Duodenal mucosa (tissue), 2 donors: ENCODE results near the gene TAF1A.

Experiments used
- H3K27ac ChIP-seq: one replicate; pipeline ENCODE4 v1.7.0; 2013; ENCODE audit warnings: low read depth, low read length
- H3K27me3 ChIP-seq, 2 donors: one replicate each; pipeline ENCODE4 v1.7.0; 2013; ENCODE audit warnings: low read length in 2 of 2, control low read depth in 1 of 2; ENCODE audit not compliant: insufficient read depth in 2 of 2, control insufficient read depth in 1 of 2
- H3K36me3 ChIP-seq, 2 donors: one replicate each; pipeline ENCODE4 v1.7.0; 2013; ENCODE audit warnings: low read length in 2 of 2, control low read depth in 1 of 2; ENCODE audit not compliant: insufficient read depth in 2 of 2, control insufficient read depth in 1 of 2
- H3K4me1 ChIP-seq, 2 donors: one replicate each; pipeline ENCODE4 v1.7.0; 2013; ENCODE audit warnings: low read length in 2 of 2, control low read depth in 1 of 2; ENCODE audit not compliant: insufficient read depth in 2 of 2, control insufficient read depth in 1 of 2
- H3K4me3 ChIP-seq, 2 donors: one replicate each; pipeline ENCODE4 v1.7.0; 2013; ENCODE audit warnings: low read length in 2 of 2, low read depth in 1 of 2
- H3K9ac ChIP-seq, 2 donors: one replicate each; pipeline ENCODE4 v1.7.0; 2013; ENCODE audit warnings: low read length in 2 of 2, low read depth in 1 of 2
- H3K9me3 ChIP-seq, 2 donors: one replicate each; pipeline ENCODE4 v1.7.0; 2013; ENCODE audit warnings: low read length in 2 of 2, control low read depth in 1 of 2; ENCODE audit not compliant: control insufficient read depth in 1 of 2

Gene TAF1A

GRCh38 chr1:222561656-222562055 lies 28.1 kb downstream of the TAF1A start:
- H3K9ac ChIP-seq, result no peak overlapping the region
- no peaks in the 10 kb centered on the region for H3K9me3 ChIP-seq
- no peak overlapping the region for H3K4me3 ChIP-seq
- H3K4me1 ChIP-seq, result no peaks in the 10 kb centered on the region
- peaks cover 11 to 32% of the 10 kb centered on the region in 2 donors for H3K36me3 ChIP-seq
- no peaks in the 10 kb centered on the region for H3K27me3 ChIP-seq
- H3K27ac ChIP-seq, result no peak overlapping the region

- H3K27ac ChIP-seq, result no peak overlapping the region
- peaks cover 14 to 43% of the 10 kb centered on the region in 2 donors for H3K36me3 ChIP-seq
Observed at GRCh38 chr1:222557574-222557973, 32.2 kb downstream of the TAF1A start.

DNA sequence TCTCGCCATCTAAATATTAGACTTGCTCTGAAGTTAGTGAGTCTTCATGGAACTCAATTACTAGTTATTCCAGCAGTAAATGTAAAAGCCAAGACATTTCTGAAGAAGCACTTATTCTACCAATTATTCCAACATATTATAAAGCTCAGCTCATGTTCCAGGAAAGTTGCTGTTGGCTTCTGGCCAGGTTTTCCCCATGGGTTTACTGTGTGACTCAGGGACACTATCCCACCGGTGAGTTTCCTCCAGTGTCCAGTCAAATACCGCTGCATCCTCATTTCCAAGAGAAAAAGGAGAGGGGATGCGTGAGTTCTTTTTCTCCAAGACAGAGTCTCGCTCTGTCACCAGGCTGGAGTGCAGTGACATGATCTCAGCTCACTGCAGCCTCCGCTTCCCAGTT lies 32.6 kb downstream of the TAF1A start:
- no peaks in the 10 kb centered on the region for H3K27me3 ChIP-seq
- peaks cover 14 to 43% of the 10 kb centered on the region in 2 donors for H3K36me3 ChIP-seq
- H3K9ac ChIP-seq, result no peak overlapping the region
- H3K4me1 ChIP-seq, result no peaks in the 10 kb centered on the region
- no peaks in the 10 kb centered on the region for H3K9me3 ChIP-seq
- H3K27ac ChIP-seq, result no peak overlapping the region
- H3K4me3 ChIP-seq, result no peak overlapping the region

More at GRCh38 chr1:222557574-222557973, 32.2 kb downstream of the TAF1A start:
- Histone ChIP-seq H3K4me3 (no peak overlapping the region), H3K4me1 (no peaks in the 10 kb centered on the region), H3K9ac (no peak overlapping the region), H3K27me3 (no peaks in the 10 kb centered on the region), H3K9me3 (no peaks in the 10 kb centered on the region)

DNA sequence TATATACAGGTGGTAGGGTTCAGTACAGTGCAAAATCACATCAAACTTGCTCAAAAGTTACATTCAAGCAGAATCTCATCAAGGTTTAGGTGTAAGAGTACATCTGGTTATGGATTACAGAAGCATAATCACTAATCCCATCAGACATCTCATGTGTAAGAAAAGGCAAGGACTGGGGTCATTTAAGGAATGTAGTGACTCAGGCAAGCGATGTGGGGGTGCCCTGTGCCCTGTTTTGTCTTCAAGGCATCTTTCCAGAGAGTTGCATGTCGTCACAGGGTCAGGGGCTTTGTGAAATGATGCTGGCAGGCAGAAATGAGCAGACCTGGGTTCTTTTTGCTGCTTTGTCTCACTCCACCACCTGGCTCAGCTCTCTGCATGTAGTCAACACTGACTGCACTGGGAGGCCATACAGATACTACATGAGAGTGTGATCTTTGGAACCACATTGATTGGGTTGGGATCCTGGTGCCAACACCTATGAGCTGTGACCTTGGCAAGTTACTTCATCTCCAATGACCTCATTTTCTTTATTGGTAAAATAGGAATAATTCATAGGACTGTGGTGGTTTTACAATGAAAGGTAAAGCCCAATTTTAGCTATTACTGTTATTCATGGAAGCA lies 33.6 kb downstream of the TAF1A start:
- no peak overlapping the region for H3K27ac ChIP-seq
- H3K36me3 ChIP-seq, result peaks cover 14 to 38% of the 10 kb centered on the region in 2 donors
- no peaks in the 10 kb centered on the region for H3K4me1 ChIP-seq
- H3K9me3 ChIP-seq, result no peaks in the 10 kb centered on the region
- H3K27me3 ChIP-seq, result no peaks in the 10 kb centered on the region
- H3K9ac ChIP-seq, result no peak overlapping the region
- H3K4me3 ChIP-seq, result no peak overlapping the region

GRCh38 chr1:222554177-222554576 lies 35.6 kb downstream of the TAF1A start:
- Histone ChIP-seq H3K27ac (no peak overlapping the region), H3K9me3 (no peaks in the 10 kb centered on the region)

DNA sequence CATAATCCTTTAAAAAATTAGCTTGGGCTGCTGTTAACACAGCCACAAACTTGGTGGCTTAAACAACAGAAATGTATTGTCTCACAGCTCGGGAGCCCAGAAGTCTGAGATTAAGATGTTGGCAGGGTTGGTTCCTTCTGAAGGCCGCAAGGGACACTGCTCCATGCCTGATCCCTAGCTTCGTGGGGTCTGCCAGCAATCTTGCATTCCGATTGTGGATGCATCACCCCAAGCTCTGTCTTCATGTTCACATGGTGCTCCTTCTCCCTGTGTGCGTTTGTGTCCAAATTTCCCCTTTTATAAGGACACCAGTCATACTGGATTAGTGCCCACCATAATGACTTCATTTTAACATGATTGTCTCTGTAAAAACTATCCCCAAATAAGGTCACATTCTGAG lies 36.9 kb downstream of the TAF1A start:
- H3K9ac ChIP-seq, result no peak overlapping the region
- H3K27me3 ChIP-seq, result no peaks in the 10 kb centered on the region
- H3K27ac ChIP-seq, result no peak overlapping the region
- H3K36me3 ChIP-seq, result peaks cover 6 to 23% of the 10 kb centered on the region in 2 donors
- no peaks in the 10 kb centered on the region for H3K4me1 ChIP-seq
- H3K4me3 ChIP-seq, result no peak overlapping the region
- H3K9me3 ChIP-seq, result no peaks in the 10 kb centered on the region

More at GRCh38 chr1:222554177-222554576, 35.6 kb downstream of the TAF1A start:
- Histone ChIP-seq H3K4me1 (no peaks in the 10 kb centered on the region), H3K27me3 (no peaks in the 10 kb centered on the region), H3K4me3 (no peak overlapping the region), H3K9ac (no peak overlapping the region), H3K36me3 (peaks cover 6 to 27% of the 10 kb centered on the region in 2 donors)

DNA sequence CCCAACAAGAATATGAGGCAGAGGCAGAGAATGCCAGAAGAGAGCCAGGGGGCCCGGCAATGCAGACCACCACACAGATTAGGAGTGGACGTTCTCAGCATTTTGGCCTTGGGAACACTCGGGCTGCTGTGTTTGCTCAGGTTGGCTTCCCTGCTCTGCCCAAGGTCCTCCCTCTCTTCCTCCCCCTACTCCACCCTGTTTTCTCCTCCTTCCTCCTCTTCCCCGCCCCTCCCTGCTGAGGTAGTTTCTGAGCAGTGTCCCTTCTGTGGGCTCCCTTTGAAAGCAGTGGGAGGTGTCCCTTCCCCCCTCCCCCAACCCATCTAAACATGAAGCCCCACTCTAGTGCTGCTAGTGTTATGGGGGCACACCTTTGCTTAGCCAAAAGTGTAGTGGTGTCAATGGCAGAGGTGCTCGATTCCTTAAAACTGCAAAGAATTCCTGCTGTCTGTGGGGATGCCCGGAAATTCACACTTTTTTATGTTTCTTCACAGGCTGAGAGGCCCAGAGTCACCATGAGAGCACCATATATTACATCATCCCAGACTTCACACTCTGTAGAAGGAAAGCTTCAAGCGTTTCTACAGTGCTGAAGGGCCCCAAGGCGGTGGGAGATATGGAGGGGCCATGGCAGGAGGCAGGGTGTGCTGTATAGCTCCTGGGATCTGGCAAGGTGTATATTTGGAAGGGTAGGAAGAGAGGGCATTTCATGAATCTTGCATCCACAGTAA lies 41.6 kb downstream of the TAF1A start, which contains the start of gene HHIPL2:
Gene HHIPL2 (minus strand): TSS at position 161 of the 728 bp plus-strand sequence. CDS start 60 bp downstream, at position 101.
- Histone ChIP-seq H3K9me3 (no peaks in the 10 kb centered on the region), H3K27me3 (peaks cover 0 to 5% of the 10 kb centered on the region in 2 donors), H3K4me3 (no peak within 1 kb of the TSS), H3K4me1 (no peaks in the 10 kb centered on the region), H3K36me3 (no peaks in the 10 kb centered on the region), H3K9ac (no peak within 1 kb of the TSS), H3K27ac (no peak within 1 kb of the TSS)

- Histone ChIP-seq H3K27ac (no peak overlapping the region), H3K4me3 (no peak overlapping the region), H3K36me3 (no peaks in the 10 kb centered on the region), H3K27me3 (peaks cover 0 to 5% of the 10 kb centered on the region in 2 donors), H3K9ac (no peak overlapping the region), H3K9me3 (no peaks in the 10 kb centered on the region), H3K4me1 (no peaks in the 10 kb centered on the region)
Observed at GRCh38 chr1:222547260-222547614, 42.5 kb downstream of the TAF1A start.

- H3K27ac ChIP-seq, result no peak overlapping the region
- peaks cover 0 to 5% of the 10 kb centered on the region in 2 donors for H3K27me3 ChIP-seq
- no peaks in the 10 kb centered on the region for H3K4me1 ChIP-seq
- H3K9ac ChIP-seq, result no peak overlapping the region
- no peaks in the 10 kb centered on the region for H3K36me3 ChIP-seq
- no peak overlapping the region for H3K4me3 ChIP-seq
- no peaks in the 10 kb centered on the region for H3K9me3 ChIP-seq
Observed at GRCh38 chr1:222546548-222547259, 43.0 kb downstream of the TAF1A start.

DNA sequence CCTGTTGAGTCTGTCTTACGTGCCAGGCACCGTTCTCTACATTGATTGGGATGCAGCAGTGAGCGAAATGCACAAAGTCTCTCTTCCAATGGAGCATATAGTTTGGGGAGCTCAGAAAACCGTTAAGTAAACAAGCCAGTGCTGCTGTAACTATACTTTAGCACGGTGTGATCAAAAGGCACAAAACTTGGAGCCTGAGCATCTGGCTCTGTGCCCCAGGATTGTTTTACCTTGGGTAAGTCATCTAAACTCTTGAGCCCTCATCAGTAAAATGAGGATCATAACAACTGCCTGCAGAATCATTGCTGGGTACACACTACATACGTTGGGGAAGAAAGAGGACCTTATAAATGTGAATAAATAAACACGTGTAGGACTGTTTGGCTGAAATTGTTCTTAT lies 43.6 kb downstream of the TAF1A start:
- Histone ChIP-seq H3K9me3 (no peaks in the 10 kb centered on the region), H3K36me3 (no peaks in the 10 kb centered on the region), H3K27me3 (peaks cover 0 to 5% of the 10 kb centered on the region in 2 donors), H3K9ac (no peak overlapping the region), H3K4me3 (no peak overlapping the region), H3K4me1 (no peaks in the 10 kb centered on the region), H3K27ac (no peak overlapping the region)
